Right kidney (tissue), 1 donor: ENCODE results near the gene PRR23B.

ENCODE experiments used
- DNase-seq: peaks from one replicate; pipeline ENCODE4 v3.0.0-alpha.2; 2016

The PRR23B gene

DNA sequence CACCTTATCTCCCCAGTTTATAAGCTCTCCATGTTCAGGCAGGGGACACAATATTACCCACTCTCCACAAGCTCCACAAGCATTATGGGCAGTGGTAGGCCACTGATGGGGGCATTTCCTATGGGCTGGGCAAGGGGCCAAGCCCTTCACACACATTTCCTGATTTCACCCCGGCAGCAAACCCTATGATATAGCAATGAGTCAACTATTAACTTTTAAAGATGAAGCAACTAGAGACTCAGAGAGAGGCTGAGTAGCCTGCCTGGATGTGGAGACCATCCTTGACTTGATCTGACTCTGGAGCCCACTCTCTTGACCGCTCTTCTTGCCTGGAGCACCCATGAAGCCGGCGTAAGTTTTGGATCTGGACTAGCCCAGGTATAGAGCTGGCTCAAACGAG lies 46.3 kb downstream of the PRR23B start:
- no peak for DNase-seq

DNA sequence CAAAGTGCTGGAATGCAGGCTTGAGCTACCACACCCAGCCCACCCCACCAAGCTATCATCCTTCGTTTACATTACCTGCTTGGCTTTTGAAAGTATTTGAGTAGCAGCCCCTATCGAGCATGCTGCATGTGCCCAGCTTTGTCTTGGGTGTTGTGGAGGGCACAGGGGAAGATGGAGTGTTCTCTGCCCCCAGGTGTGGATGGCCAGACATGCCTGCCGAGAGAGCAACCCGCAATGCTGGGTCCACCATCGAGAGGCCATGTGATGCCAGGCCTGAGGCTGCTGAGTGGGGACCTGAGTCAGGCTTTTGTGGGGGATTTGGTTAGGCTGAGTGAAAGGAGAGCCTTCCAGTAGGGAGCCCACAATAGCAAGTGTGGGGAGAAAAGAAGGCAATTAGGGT lies 47.8 kb downstream of the PRR23B start:
- DNase-seq, result no peak

DNA sequence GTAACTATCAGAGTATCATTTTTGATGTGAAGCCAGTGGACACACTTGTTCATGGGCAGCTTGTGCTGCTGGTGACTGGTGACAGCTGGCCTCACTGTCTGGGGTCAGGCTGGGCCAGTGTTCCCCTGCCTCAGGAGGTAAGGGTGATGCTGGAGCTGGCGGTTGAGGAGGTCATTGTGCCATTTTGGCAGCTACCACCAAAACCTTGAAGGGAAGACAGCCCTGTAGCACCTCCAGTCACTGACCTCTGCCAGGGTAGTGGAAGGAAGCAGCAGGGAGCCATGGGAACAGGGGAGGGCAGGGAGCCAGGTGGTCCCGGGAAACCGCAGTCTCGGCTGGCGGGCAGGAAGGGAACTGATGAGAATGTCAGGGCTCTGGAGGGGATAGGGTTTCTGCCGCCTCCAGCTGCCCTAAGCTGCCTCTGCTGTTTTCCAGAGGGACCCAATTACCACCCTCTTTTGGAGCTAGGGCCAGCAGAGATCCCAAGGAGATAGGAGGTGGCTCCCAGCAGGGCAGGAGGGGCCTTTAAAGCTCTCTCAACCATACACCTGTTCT lies 48.9 kb downstream of the PRR23B start:
- no peak for DNase-seq
